SW480 (cell line): Measurements from ENCODE around the gene USP15.

Source experiments
- DNase-seq: peaks from one replicate; pipeline ENCODE4 v3.0.0-alpha.2; 2016; ENCODE audit warnings: low spot score

USP15 gene

DNA sequence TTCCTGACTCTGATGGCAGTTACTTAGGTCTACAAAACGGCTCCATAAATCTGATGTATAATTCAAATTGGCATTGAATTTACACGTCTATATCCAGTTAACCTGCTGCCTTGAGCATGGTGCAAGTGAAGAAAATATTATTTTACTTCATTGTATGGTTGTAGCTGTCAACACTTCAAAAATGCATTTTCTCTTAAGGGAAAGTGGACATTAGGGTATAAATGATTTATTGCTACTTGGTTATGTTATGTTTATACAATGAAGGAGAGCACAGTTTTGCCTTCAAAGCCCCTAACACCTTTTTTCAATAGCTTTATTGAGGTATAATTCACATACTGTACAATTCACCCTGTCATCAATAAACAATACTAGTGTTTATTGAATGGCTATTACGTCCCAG is 2.0 kb upstream of the USP15 start:
- no peak for DNase-seq

- DNase-seq: peak; percentile 66
Observed at GRCh38 chr12:62258941-62259630, 1.1 kb upstream of the USP15 start.

DNA sequence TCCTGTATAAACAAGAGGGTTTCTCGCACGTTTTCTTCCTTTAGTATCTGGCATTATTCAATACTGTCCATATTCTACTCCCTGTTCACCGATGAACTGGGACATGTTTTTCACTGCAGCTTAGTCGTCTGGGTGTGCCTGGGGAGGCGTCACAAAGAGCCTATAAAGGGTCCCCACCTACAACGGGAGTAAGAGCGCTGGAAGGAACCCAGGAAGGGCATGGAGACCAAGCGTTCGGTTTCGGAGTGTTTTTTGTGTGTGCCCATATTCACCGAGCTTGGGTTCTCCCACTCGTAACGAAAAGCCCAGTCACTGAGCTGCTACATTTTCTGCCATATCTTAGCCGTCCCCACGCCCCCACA is 592 bp upstream of the USP15 start:
- DNase-seq: peak; percentile 70

DNA sequence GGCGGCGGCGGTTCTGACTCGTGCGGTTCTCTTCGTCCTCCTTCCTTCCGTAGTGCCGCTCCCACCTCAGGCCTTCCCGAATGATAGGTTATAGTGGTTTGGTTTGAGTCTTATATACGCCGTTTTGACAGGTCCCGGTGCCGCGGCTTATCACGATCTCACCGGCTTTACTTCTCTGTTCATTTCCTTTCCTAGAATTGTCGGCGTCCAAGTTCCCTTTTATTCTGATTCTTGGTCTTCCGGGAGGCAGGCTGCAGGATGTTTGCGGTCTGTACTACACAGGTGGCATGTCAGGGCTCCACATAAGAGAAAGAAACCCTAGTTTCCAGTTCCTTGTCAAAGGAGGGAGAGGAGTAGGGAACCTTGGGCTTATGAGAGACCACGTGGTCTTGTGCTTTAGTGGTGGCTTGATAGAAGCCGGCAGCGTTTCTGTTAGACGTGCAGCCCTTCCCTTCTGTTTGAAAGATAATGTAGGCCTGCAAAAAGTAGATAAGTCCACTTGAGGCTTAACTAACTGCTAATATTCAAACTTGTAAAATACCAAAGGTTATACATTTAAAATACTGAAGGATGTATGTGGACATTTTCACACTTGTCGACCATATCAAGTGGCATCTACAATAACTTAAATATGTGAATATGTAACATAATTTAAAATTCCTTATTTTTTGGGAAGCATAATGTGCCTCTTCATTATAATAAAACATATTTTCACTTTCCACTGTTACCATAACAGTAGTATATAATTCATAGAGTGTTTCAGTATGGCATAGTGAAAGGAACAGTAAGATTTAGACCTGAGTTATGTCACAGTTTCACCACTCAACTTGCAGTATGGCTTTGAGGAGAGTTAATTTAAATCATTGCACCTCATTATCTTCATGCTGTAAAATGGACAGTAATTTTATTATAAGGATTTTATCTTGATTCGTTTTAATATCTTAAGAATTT is 804 bp downstream of the USP15 start:
- peak; percentile 77 for DNase-seq

- no peak for DNase-seq
Observed at GRCh38 chr12:62261876-62262517, 1.8 kb downstream of the USP15 start.

DNA sequence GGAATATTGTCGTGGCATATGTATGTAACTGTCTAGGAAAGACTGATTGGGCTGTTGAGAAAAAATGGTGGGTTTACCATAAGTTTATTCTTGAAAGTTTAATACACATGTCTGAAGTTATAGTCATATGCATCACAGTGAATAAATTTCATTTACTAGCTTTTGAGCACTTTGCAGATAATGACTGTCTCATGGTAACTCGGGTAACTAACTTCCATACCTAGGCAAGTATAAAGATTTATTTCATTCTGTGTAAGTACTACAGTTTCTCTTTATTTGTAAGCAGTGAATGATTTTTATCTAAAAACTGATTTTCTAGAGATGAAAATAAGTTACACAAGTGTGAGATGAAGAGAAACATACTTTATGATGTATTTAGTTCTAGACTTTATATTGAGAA is 3.0 kb downstream of the USP15 start:
- no peak for DNase-seq

GRCh38 chr12:62263966-62264365 is 3.8 kb downstream of the USP15 start:
- DNase-seq: no peak

DNA sequence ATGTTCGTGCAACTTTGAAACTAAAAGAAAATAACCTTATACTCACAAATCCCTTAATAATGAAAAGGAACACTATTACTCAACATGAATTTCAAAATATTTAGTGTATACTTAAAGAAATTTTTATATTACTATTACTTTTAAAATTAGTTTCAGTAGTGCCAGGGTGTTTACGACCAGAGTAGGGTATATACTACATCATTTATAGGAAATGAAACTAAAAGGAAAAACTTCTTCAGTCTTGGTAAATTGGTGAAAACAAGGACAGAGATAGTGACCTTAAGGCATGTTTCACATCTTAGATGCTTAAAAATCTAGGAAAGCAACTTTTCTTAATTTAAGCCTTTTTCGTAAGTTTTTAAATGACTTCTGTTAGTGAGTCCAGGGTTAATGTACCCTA is 4.5 kb downstream of the USP15 start:
- no peak for DNase-seq

GRCh38 chr12:62265511-62265910 is 5.3 kb downstream of the USP15 start:
- no peak for DNase-seq

- DNase-seq: no peak
Observed at GRCh38 chr12:62267026-62267425, 6.8 kb downstream of the USP15 start.

DNA sequence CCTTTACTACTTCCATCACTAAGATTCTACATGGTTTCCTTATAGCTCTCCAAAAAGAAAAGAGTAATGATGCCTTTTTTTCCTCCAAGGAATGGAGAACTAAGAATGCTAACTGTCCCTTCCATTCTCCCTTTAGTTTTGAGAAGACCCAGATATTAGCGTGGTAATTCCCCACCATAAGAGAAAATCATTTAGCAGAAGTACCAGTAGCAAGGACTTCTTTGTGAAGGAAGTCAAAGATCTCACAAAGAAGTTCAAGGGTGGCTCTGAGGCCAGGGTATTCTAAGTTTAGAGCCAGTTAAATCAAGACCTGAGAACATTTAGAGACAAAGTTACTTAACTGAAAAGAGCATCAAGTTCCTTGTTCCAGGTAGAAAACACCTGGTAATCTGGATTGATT is 7.3 kb downstream of the USP15 start:
- DNase-seq: no peak

- DNase-seq: no peak
Observed at GRCh38 chr12:62268956-62269355, 8.8 kb downstream of the USP15 start.

- no peak for DNase-seq
Observed at GRCh38 chr12:62269464-62270228, 9.4 kb downstream of the USP15 start.

DNA sequence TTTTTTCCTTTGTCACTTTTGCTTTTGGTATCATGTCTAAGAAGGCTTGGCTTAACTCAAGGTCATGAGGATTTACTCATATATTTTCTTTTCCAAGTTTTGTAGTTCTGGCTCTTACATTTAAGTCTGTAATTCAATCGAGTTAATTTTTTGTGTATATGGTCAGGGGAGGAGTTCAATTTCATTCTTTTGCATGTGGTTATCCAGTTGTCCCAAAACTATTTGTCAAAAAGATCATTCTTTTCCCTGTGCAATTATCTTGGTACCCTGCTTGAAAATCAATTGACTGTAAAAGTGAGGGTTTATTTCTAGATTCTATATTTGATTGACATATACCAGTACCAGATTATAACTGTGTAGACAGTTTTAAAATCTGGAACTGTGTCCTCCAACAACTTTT is 10.2 kb downstream of the USP15 start:
- DNase-seq: no peak

DNA sequence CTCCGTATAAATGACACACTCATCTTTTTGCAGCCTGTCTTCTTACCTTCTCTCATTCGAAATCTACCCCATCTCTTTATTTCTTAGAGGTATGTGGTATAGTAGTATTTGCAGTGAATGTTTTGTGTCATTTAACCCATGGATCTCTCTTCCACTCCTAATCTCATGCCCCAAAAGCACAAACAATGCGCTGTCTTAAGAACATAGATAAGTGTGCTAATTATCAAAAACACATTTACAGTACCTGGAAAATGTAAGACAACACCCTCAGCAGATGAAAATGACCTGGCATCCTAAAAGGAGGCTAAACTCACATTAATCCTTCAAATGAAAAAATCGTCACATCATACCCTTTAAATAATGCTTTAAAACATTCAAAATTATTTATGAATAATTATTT is 10.7 kb downstream of the USP15 start:
- DNase-seq: no peak

- no peak for DNase-seq
Observed at GRCh38 chr12:62272936-62273552, 12.8 kb downstream of the USP15 start.

DNA sequence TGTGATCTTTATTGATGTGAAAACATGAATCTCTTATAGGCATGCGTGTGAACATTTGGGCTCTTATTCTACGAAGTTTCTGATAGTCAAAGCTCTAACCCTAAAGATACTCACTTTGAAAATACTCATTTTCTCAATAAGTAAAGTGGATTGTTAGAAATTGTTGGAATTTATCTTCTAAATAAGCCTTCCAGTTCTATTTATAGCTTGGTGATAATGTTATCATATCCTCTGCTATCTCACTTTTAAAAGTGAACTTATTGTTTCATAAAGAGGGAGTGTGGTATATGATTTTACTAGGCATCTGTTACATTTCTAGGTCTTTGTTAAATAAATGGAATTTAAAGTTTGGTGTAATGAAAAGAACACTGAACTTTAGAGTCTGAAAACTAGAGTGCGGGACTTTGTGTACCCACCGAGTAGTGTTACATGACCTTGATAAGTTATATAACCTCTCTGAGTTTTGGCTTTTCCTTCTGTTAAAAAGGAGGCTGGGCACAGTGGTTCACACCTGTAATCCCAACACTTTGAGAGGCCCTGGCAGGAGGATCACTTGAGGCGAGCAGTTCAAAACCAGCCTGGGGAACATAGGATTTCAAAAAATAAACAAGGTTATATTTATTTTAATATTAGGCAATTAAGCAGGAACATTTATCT is 13.6 kb downstream of the USP15 start:
- DNase-seq: no peak

- no peak for DNase-seq
Observed at GRCh38 chr12:62278022-62278421, 17.8 kb downstream of the USP15 start.

- no peak for DNase-seq
Observed at GRCh38 chr12:62279058-62279457, 18.9 kb downstream of the USP15 start.

GRCh38 chr12:62279961-62280360 is 19.8 kb downstream of the USP15 start:
- DNase-seq: no peak

DNA sequence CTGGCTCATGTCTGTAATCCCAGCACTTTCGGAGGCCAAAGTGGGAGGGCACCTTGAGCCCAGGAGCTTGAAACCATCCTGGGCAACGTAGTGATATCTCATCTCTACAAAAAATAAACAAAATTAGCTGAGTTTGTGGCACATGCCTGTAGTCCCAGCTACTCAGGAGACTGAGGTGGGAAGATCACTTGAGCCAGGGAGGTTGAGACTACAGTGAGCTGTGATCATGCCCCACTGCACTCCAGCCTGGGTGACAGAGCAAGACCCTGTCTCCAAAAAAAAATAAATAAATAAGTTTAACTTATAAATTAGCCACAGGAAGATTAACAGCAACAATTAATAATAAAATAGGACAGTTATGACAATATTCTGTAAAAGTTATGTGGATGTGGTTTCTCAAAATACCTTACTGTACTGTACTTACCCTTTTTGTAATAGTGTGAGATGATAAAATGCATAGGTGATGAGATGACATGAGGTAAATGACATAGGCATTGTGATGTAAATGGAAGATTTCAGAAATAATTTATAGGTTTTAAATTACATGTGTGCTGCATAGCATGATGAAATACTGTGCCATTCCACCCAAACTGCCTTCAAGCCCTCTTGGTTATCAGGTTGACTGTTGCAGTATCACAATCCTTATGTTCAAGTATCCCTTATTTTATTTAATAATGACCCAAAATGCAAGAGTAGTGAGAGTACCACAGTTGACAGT is 22.0 kb downstream of the USP15 start:
- DNase-seq: no peak
